ENCODE results near the gene LDLRAP1. TPM values are rescaled to one million over a fixed set of nuclear protein-coding genes. Genes with fewer than 3 reads are reported as not detected.

The LDLRAP1 gene
- total and polyA plus RNA-seq, 2 experiments from 2014 or later: 9.6 to 22.7 TPM

- Mint-ChIP-seq H3K27ac (peak overlapping the region; percentile 52; the same call in 1 of the 2 replicates), H3K4me3 (no peak overlapping the region; the same call in 2 of the 3 replicates), H3K36me3 (ENCODE audit: low read depth) (no peaks in the 10 kb centered on the region; the same call in 2 of the 3 replicates), H3K27me3 (ENCODE audit: insufficient read depth, low read depth, poor library complexity) (peaks cover 1% of the 10 kb centered on the region), H3K9me3 (no peaks in the 10 kb centered on the region; the same call in 2 of the 3 replicates), H3K4me1 (peaks cover 37% of the 10 kb centered on the region)
- Histone ChIP-seq H3F3A (replicated peaks; ENCODE audit: low read depth) (peaks cover 23% of the 10 kb centered on the region; the same call in 1 of the 2 replicates), H3K79me2 (replicated peaks; ENCODE audit: insufficient read depth) (no peaks in the 10 kb centered on the region), H3K36me3 (ENCODE audit: insufficient read depth) (no peaks in the 10 kb centered on the region), H3K27me3 (ENCODE audit: insufficient read depth) (no peaks in the 10 kb centered on the region), H3K27ac (ENCODE audit: low read depth) (no peak overlapping the region; the same call in 1 of the 2 replicates), H4K20me1 (replicated peaks; ENCODE audit: insufficient read depth) (no peaks in the 10 kb centered on the region), H3K9me2 (ENCODE audit: insufficient read depth) (no peaks in the 10 kb centered on the region; the same call in 1 of the 2 replicates), H3K4me1 (ENCODE audit: insufficient read depth) (peaks cover 22% of the 10 kb centered on the region), H2AFZ (no peak overlapping the region), H3K4me2 (0 out of 2 replicates have a peak overlapping the region, but pooled peaks have one; percentile 70), H3K4me3 (no peak overlapping the region)
- peak; percentile 88 for DNase-seq (ENCODE audit: low spot score)
- ATAC-seq: peak; percentile 94
- TF ChIP-seq NANOG (IDR thresholded peaks at IDR 0.05; ENCODE audit: borderline replicate concordance) (no peak), POLR2AphosphoS5 (IDR thresholded peaks at IDR 0.05; ENCODE audit: low read depth) (peak; percentile 61)
Observed at GRCh38 chr1:25586181-25586588, 42.8 kb downstream of the LDLRAP1 start.

DNA sequence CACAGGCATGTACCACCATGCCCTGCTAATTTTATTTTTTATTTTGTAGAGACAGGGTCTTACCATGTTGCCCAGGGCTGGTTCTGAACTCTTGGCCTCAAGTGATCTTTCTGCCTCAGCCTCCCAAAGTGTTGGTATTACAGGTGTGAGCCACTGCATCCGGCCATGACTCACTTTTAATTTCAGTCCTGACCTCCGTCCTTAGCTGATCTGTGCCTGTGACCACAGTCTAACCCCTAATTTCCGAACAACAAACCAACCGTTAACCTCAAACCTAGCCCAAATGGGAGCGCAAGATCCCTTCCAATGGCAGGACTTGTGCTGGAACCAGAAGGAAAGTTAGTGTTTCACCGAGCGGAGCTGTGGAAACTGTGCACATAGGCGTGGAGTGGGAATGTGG lies 43.9 kb downstream of the LDLRAP1 start:
- 0 out of 2 replicates have a peak overlapping the region, but pooled peaks have one; percentile 29 for H3K4me3 ChIP-seq
- peaks cover 23% of the 10 kb centered on the region; the same call in 1 of the 2 replicates for H3F3A ChIP-seq (replicated peaks; ENCODE audit: low read depth)
- H3K9me3 Mint-ChIP-seq: no peaks in the 10 kb centered on the region; the same call in 2 of the 3 replicates
- H3K4me2 ChIP-seq: peak overlapping the region; percentile 70
- H3K4me1 Mint-ChIP-seq: peaks cover 35% of the 10 kb centered on the region
- H3K36me3 Mint-ChIP-seq (ENCODE audit: low read depth): no peaks in the 10 kb centered on the region; the same call in 2 of the 3 replicates
- no peak overlapping the region; the same call in 2 of the 3 replicates for H3K4me3 Mint-ChIP-seq
- no peaks in the 10 kb centered on the region for H4K20me1 ChIP-seq (replicated peaks; ENCODE audit: insufficient read depth)
- no peaks in the 10 kb centered on the region for H3K36me3 ChIP-seq (ENCODE audit: insufficient read depth)
- no peak overlapping the region for H3K27ac Mint-ChIP-seq
- DNase-seq (ENCODE audit: low spot score) (no peak), ATAC-seq (no peak)
- H3K27me3 ChIP-seq (ENCODE audit: insufficient read depth): no peaks in the 10 kb centered on the region
- peaks cover 22% of the 10 kb centered on the region for H3K4me1 ChIP-seq (ENCODE audit: insufficient read depth)
- H3K27me3 Mint-ChIP-seq (ENCODE audit: insufficient read depth, low read depth, poor library complexity): peaks cover 1% of the 10 kb centered on the region
- H3K27ac ChIP-seq (ENCODE audit: low read depth): peak overlapping the region; percentile 79
- H3K9me2 ChIP-seq (ENCODE audit: insufficient read depth): no peaks in the 10 kb centered on the region; the same call in 1 of the 2 replicates
- no peak for TF ChIP-seq CTCF (conservative IDR thresholded peaks at IDR 0.05; ENCODE audit: low read depth in 2 of 2)
- TF ChIP-seq STAT1 (IDR thresholded peaks at IDR 0.05; ENCODE audit: unreplicated experiment): no peak
- no peak for TF ChIP-seq ZNF462 (CRISPR knock-in tag; IDR thresholded peaks at IDR 0.05)
- no peak for TF ChIP-seq POLR2AphosphoS5 (IDR thresholded peaks at IDR 0.05; ENCODE audit: low read depth)
- TF ChIP-seq EZH2 (IDR thresholded peaks at IDR 0.05; ENCODE audit: low read depth, unreplicated experiment): no peak
- no peak for TF ChIP-seq ZNF331 (CRISPR knock-in tag; IDR thresholded peaks at IDR 0.05; ENCODE audit: low read depth)
- H3K79me2 ChIP-seq (replicated peaks; ENCODE audit: insufficient read depth): no peaks in the 10 kb centered on the region
- no peak overlapping the region for H2AFZ ChIP-seq

Measured in GM23338 (cell line).